Measurements from ENCODE around the gene PRKCE. TPM values are rescaled to one million over a fixed set of nuclear protein-coding genes. Genes with fewer than 3 reads are reported as not detected.

PRKCE gene
- polyA plus RNA-seq, 3 donors: 1.3 to 7.7 (median 2.3) TPM

GRCh38 chr2:46024146-46024779, 372.8 kb downstream of the PRKCE start:
- Mint-ChIP-seq H3K36me3 (peaks cover 16 to 20% of the 10 kb centered on the region in 2 donors), H3K4me3 (no peak overlapping the region), H3K27me3 (ENCODE audit: low read depth in 3 of 3) (peaks cover 0 to 3% (median 1%) of the 10 kb centered on the region in 3 donors), H3K27ac (peak overlapping the region in 1 of 7 donors; percentile 26), H3K9me3 (no peaks in the 10 kb centered on the region), H3K4me1 (no peaks in the 10 kb centered on the region)
- no peak overlapping the region for H3K4me3 ChIP-seq (replicated peaks in 1 of 3; ENCODE audit: low read depth in 2 of 3, low read length in 3 of 3)
- WGBS (ENCODE audit: insufficient coverage): 100% methylated on average over 4 of the region's 5 CpGs
- H4K20me1 ChIP-seq (ENCODE audit: insufficient read depth, low read length): no peaks in the 10 kb centered on the region
- intact Hi-C loops (cut with micrococcal nuclease): no loop called here
- no peaks in the 10 kb centered on the region for H3K9me3 ChIP-seq (replicated peaks in 1 of 2; ENCODE audit: control insufficient read depth in 1 of 2, insufficient read depth in 1 of 2, low read length in 2 of 2)
- no peak overlapping the region for H3K4me2 ChIP-seq (replicated peaks; ENCODE audit: extremely low read depth, low read length, poor library complexity, severe bottlenecking)
- H3K9ac ChIP-seq (ENCODE audit: insufficient read depth, low read length, poor library complexity, severe bottlenecking): no peak overlapping the region
- H3K36me3 ChIP-seq (replicated peaks in 1 of 2; ENCODE audit: control insufficient read depth in 1 of 2, insufficient read depth in 2 of 2, low read length in 2 of 2): peaks cover 0 to 1% of the 10 kb centered on the region in 2 donors
- DNase-seq: no peak
- no peaks in the 10 kb centered on the region for H3K4me1 ChIP-seq (ENCODE audit: control insufficient read depth in 1 of 2, insufficient read depth in 2 of 2, low read length in 2 of 2)
- no peaks in the 10 kb centered on the region for H3K27me3 ChIP-seq (ENCODE audit: control insufficient read depth in 2 of 2, insufficient read depth in 2 of 2, low read length in 2 of 2)
- TF ChIP-seq CTCF (IDR thresholded peaks at IDR 0.05): no peak
- H3K27ac ChIP-seq (ENCODE audit: low read depth in 1 of 2, low read length in 2 of 2): no peak overlapping the region
- no peak overlapping the region for H2AFZ ChIP-seq (ENCODE audit: insufficient read depth, low read depth, low read length, poor library complexity, severe bottlenecking)
- H3K79me2 ChIP-seq (ENCODE audit: insufficient read depth, low read length): no peaks in the 10 kb centered on the region

GRCh38 chr2:46025081-46025480, 373.6 kb downstream of the PRKCE start:
- TF ChIP-seq CTCF (IDR thresholded peaks at IDR 0.05): no peak
- Mint-ChIP-seq H3K27me3 (ENCODE audit: low read depth in 3 of 3) (peaks cover 0 to 3% (median 1%) of the 10 kb centered on the region in 3 donors), H3K4me3 (no peak overlapping the region), H3K27ac (no peak overlapping the region), H3K4me1 (no peaks in the 10 kb centered on the region), H3K9me3 (no peaks in the 10 kb centered on the region), H3K36me3 (peaks cover 16 to 20% of the 10 kb centered on the region in 2 donors)
- Histone ChIP-seq H3K9me3 (replicated peaks in 1 of 2; ENCODE audit: control insufficient read depth in 1 of 2, insufficient read depth in 1 of 2, low read length in 2 of 2) (no peaks in the 10 kb centered on the region), H3K27ac (ENCODE audit: low read depth in 1 of 2, low read length in 2 of 2) (no peak overlapping the region), H3K27me3 (ENCODE audit: control insufficient read depth in 2 of 2, insufficient read depth in 2 of 2, low read length in 2 of 2) (no peaks in the 10 kb centered on the region), H3K4me3 (replicated peaks in 1 of 3; ENCODE audit: low read depth in 2 of 3, low read length in 3 of 3) (no peak overlapping the region), H2AFZ (ENCODE audit: insufficient read depth, low read depth, low read length, poor library complexity, severe bottlenecking) (no peak overlapping the region), H3K4me1 (ENCODE audit: control insufficient read depth in 1 of 2, insufficient read depth in 2 of 2, low read length in 2 of 2) (no peaks in the 10 kb centered on the region), H3K4me2 (replicated peaks; ENCODE audit: extremely low read depth, low read length, poor library complexity, severe bottlenecking) (no peak overlapping the region), H3K9ac (ENCODE audit: insufficient read depth, low read length, poor library complexity, severe bottlenecking) (no peak overlapping the region), H4K20me1 (ENCODE audit: insufficient read depth, low read length) (no peaks in the 10 kb centered on the region), H3K79me2 (ENCODE audit: insufficient read depth, low read length) (no peaks in the 10 kb centered on the region), H3K36me3 (replicated peaks in 1 of 2; ENCODE audit: control insufficient read depth in 1 of 2, insufficient read depth in 2 of 2, low read length in 2 of 2) (no peaks in the 10 kb centered on the region)
- no peak for DNase-seq
- WGBS (ENCODE audit: insufficient coverage): 93% methylated on average over 2 of the region's 6 CpGs
- intact Hi-C loops (cut with micrococcal nuclease): no loop called here
